Activated naive CD8-positive, alpha-beta T cell treated with anti-CD3 and anti-CD28 coated beads, Interleukin-2, amount 50 U/mL, for 16 hours (primary cell): ENCODE results near the gene COL20A1.

Experiments used
- DNase-seq: peaks from one replicate; pipeline ENCODE4 v3.0.0-alpha.2; 2020; ENCODE audit warnings: low read depth, low spot score

Gene COL20A1

DNA sequence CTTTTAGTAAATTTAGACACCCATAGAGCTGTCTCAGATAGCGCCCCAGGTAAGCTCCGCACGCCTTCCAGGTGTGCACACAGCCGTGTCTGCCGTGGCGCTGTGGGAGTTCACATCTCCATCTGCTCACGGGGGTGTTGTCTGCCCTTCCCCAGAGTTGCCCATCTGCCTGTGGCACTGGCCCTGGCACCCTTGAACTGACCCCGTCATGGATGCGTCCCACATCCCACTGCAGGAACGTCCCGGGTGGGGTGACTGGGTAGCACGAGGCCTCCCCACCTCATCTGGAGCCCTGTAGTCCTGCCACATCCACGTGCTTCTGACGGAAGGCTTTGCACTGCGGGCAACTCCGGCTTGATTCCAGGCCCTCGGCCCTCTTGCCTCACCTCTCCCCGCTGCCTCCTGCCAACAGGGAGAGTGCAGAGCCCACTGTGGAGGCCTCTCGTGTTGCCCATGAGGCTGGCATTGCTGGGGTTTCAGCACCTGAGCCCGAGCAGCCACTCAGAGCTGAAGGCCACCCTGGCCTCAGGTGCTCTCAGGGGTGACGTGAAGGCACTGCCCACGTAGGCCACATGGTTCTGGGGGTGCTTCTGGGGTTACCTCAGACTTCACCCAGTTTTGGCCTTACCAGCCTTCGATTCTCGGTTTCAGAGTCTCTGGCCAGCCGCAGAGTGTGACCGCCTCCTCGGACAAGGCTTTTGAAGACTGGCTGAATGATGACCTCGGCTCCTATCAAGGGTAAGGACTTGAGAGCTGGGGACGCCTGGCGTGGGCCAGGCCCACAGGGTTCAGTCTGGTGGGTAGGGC, 15.3 kb upstream of the COL20A1 start:
- no peak for DNase-seq

DNA sequence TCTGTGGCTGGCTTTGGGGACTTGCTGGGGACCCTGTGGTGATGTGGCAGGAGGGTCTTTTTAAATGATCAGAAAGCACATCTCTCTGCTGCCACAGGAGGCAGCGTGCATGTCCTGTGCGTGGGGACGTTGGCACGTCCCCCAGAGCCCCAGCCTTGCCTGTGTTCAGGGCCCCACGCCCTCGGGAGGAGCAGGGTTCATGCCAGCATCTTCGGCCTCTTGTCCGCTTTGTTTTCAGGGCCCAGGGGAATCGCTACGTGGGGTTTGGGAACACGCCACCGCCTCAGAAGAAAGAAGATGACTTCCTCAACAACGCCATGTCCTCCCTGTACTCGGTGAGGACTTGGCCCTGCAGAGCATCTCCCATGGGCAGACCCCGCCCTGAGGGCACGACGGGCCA, 14.3 kb upstream of the COL20A1 start:
- DNase-seq = no peak

DNA sequence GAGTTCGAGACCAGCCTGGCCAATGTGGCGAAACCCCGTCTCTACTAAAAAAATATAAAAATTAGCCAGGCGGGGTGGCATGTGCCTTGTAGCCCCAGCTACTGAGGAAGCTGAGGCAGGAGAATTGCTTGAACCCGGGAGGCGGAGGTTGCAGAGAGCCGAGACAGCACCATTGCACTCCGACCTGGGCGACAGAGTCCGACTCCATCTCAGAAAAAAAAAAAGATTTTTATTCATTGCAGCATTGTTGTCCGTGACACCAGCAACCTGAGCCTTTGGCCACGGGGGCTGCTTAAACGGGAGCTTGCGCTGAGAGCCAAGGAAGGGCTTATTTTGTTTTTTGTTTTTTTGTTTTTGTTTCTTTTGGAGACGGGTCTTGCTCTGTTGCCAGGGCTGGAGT, 13.1 kb upstream of the COL20A1 start:
- DNase-seq = no peak

DNA sequence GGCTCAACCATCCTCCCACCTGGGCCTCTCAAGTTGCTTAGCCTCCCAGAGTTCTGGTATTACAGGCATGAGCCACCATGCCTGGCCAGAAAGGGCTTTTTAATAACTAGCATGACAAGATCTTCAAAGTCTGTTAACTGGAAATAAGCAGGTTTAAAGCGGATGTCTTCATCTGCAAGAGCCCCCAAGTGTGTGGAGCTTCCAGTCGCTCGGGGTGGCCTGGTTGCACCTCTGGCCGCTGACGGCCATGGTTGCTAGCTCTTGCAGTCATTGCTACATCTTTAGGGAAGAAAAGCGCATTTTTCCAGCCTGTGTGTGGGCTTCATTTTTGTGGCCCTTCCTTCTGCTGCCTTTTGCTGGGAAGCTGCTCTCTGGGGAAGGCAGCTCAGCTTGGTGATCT, 12.6 kb upstream of the COL20A1 start:
- DNase-seq = no peak

DNA sequence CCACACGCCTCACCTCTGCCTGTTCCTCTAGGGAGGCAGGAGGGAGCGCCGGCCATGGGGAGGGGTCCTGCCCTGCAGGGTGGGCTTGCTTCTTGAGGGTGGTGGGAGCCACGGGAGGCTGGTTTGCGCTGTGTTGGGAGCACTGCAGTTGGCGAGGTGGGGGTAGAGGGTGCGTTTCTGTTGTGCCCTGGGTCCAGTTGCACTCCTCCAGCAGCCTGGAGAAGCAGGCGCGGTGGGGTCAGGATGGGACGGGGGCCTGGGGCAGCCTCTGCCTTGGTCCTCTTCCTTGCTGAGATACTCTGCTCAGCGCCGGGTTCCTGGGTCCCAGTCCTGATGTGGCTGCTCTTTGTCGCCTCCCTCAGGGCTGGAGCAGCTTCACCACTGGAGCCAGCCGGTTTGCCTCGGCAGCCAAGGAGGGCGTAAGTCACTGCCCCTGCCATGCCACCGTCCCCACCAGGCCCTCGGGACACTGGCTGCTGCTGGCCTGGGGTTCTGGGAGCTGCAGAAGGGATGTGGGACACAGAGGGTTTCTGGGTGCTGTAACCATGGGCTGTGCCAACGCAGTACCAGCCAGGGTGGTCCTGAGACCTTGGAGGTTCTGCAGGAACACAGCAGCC, 11.9 kb upstream of the COL20A1 start:
- no peak for DNase-seq

DNA sequence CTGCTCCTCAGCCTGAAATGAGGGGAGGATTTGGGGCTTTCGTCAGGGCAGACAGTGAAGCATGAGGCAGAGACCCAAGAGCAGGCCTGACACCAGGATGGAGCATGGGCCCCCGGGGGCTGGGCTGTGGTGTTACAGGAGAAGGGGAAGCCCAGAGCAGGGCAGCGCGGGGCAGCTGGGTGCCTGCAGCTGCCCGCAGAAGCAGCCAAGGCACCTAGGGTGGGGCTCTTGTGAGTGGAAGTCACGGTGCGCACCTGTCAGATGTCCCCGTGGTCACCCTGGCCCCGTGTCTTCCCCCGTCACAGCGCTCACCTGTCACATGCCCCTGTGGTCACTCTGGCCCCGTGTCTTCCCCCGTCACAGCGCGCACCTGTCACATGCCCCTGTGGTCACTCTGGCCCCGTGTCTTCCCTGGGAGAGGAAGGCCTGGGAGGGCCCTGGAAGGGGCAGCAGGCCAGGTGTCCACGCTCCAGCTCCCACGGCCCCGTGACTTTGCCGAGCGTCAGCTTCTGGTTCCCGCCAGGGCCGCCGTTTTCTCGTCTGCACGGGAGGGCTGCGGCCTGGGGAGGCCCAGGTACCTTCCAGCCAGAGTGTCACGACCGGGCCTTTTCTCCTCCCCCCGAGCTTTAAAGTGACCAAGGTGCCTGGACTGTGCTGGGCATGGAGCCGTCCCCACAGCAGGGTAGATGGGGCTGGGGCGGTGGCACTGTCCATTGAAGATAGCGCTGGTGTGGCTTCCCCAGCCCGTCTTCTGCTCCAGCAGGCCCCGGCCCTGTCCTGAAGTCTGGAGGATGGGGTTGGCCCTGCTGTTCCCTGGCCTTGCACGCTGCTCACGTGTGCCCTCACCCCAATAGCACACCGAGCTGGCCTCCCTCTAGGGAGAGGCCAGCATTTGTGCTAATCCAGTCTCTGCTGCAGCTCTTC, 11.0 kb upstream of the COL20A1 start:
- DNase-seq = no peak

DNA sequence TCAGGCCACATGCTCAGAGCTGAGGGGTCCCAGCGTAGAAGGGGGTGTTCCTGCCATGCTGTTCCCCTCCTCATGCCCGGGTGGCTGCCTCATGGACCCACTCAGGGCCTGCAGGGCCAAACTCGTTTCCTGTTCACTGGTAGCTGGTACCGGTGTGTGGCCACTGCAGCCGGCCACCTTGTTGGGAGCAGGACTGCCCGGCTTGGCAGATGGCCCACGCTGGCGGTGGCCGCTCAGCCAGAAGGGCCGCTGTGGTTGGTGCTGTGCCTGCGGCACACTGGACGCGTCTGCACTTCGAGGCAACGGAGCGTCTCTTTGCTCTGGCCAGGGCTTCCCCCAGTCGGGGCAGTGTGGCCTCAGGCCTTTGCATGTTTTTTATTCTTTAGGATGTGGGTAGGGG, 10.0 kb upstream of the COL20A1 start:
- no peak for DNase-seq

DNA sequence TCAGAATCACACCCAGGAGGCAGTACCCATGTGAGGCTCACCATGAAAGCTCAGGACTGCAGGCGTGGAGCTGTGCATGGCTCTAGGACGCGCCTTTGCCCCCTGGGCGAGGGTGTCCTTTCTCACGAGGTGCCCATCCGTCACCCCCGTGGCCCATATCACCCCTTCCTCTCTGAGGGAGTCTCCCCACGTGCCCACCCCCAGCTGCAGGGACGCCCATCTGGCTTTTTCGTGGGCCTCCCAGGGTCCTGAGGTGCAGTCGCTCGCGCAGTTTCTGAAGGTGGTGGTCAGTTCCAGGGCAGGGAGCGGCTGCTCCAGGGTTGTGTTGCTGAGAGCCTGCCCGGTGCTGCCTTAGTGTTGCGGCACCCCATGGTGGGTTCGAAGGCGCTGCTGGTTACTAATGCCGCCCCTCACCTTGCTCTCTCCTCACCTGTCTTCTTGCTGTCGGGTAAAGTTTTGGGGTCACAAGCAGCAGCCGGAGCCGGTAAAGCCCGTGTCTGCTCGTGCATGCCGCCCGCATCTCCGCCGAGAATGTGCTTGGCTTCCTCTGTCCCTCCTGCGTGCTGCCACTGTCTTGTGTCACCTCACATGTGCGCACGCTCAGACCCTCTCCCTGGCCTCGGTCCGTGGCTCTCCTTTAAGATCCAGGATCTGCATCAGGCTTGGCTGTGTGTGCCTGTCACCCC, 9.4 kb upstream of the COL20A1 start:
- no peak for DNase-seq

DNA sequence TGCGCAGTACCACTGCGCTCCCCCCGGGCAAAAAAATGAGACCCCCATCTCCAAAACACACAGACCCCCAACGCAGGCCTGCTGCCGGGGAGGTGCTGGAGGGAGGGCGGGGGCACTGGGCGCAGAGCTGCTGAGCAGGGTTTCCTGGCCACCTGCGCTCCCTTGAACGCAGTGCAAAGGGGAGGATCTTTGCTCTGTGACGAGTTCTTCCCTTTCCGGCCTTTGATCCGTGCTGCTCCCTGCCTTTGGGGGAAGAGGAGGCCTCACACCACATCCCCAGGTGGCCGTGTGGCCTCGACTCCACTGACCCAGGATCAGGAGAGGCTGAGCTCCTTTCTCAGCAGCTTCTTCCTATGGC, 8.9 kb upstream of the COL20A1 start:
- no peak for DNase-seq

DNA sequence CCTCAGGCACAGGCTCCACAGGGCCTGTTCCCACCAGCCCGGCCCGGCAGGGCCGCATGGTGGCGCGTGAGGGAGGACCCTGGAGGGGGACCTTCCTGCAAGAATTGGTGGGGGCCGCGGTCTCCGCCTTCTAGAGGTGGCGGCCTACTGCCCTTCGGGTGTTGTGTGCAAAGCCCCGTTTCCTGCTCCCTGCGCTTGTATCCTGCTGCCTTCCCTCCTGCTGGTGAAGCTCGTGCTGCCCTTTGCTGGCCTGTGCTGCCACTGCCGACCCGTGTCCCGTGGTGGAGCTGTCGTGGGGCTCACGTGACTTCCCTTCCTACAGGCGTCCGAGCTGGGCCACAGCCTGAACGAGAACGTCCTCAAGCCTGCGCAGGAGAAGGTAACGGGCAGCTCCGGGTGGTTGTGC, 8.4 kb upstream of the COL20A1 start:
- no peak for DNase-seq

DNA sequence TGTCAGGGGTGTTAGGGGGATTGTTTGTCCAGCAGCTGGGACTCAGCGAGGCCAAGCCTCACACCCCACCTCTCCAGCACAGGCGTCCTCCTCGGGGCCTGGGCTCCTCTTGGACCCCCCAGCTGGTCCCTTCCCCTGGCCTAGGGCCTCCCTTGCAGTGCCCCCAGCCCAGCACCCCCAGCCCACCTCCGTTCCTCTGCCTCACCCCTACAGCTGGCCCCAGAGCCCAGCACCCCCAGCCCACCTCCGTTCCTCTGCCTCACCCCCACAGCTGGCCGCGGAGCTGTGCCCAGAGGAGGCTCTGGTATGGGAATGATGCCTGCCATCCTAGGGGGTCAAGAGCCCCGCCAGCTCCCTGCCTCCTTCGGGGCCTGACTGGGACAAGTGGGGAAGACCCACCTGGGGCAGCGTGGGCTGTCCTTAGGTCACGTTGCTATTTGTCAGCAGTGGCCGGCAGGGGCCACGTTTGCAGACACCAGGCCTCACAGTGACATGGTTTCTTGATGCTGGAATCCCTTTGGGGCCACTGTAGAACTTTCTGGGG, 7.9 kb upstream of the COL20A1 start:
- DNase-seq = no peak

DNA sequence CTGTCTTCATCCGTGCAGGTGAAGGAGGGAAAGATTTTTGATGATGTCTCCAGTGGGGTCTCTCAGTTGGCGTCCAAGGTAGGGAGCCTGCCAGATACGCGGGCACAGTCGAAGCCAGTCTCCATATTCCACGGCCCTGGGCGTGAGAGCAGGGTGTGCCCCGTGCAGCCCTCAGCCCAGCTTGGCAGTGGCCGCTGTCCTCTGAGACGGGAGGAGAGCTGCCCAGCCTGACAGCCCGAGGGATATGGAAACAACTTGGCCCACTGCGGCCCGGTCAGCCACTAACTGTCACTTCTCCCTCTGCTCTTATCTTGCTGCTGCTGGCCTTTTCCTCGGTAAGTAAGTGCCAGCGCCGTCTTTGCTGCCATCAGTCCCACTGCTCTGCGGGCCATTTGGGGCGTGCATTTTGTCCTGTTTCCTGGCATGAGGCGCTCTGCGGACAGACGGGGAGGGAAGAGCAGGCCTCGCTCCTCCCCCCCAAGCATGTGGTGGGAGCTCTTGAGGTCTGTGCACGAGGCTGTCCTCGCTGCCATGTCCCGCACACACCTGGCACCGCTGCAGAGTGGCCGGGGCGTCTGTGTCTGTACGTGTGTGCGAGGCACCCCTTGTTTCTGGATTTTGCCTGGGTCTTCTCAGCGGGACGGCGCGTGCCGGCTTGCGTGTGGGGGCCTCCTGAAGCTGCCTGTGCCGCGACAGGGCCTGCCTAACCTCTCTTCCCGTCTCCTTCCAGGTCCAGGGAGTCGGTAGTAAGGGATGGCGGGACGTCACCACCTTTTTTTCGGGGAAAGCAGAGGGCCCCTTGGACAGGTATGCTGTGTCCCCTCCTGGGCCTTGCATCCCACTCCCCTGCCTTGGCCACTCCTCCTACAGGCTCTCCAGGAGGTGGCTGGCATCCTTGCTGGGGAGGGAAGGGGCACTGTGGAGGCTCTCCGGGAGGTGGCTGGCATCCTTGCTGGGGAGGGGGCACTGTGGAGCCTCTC, 7.1 kb upstream of the COL20A1 start:
- DNase-seq = no peak

DNA sequence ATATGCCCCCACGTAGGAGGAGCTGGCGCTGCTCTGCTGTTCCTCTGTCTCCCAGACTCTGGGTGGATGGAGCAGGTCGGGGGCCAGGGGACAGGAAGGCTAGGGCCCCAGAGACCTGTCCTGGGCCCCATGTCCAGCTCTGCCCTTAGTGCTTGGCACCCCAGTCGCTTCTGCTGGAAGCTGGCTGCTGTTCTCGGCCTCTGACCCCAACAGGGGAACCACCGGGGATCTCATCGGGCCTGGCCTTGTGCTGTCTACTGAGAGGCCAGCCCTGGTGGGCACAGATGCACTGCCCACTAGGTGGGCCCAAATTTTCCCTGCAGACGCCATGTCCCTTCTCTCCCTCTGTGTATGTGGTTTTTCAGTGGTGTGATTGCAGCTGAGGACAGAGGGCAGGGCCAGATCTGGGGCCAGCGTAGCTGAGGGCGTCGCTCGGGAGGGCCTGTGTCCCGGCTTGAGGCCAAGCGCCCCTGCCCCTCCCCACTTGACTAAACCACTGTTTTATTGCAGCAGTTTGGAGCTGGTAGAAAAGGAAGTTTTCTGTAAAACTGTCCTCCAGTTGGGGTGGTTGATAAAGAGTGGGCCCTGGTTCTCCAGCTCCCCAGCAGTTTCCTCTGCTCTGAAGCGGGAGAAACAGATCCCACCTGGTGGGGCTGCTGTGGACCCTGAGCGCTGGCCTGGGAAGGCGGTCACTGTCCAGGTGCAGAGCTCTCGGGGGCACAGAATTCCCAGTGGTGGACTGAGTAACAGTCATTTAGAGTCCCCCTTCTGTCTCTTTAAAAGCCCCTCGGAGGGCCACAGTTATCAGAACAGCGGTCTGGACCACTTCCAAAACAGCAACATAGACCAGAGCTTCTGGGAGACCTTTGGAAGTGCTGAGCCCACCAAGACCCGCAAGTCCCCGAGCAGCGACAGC, 5.9 kb upstream of the COL20A1 start:
- DNase-seq = no peak

DNA sequence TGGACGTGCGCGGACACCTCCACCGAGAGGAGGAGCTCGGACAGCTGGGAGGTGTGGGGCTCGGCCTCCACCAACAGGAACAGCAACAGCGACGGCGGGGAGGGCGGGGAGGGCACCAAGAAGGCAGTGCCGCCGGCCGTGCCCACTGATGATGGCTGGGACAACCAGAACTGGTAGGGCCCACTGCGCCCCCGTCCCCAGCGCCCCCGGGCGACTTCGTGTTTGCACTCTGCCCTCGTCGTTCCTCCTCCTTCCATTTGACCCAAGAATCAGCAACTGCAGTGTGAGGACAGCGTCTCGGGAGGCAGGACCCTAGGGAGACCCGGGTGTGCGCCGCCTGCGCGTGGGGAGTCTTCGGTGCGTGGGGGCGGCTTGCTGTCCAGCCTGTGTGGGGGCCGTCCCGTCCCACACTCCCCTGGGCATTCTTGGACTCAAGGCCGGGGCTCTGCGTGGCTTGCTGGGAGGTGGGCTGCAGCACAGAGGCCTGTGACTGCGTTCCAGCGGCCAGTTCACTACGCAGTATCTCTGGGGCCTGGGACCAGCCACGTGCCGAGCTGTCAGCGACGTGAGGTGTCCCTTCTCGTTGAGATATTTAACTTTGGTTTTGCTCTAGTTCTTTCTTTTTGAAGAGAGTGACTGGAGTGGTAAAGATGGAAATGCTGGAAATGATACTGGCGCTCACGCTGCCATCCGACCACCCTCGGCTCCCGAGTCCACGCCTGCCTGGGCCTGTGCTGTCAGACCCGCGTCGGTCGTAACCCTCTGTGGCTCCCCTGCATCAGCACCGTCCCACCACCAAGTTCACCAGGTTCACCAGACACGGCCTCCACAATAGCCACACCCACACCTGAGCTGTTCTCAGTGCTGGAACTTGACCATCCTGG, 5.0 kb upstream of the COL20A1 start:
- DNase-seq = no peak

DNA sequence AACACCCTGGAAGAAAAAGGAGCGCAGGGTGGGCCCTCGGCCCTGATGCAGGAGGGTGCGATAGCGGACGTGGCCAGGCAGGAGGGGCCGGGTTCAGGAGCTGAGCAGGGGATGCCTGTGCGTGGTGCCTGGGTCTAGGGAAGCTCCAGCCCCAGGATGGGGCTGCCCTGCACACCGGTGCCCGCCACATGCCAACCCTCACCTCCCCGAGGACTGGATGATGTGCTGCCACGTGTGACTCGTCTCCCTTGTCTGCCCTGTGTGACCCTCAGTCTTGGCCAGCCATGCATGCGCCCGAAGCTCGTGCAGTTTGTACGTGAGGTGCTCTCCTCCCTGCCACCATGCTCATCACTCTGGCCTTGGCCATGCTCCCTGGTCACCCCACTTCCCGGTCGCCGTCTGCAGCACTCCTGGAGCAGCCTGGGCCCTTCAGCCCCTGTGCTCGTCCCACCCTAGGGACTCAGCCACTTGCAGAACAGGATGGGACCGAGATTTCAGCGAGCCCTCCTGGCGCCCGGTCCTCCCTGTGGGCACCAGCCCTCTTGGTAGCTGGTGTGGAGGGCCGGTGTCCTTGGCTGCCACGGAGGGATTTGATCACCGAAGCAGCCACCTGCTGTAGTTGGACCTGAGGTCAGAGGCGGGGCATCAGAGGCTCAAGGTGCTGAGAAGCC, 4.3 kb upstream of the COL20A1 start:
- no peak for DNase-seq

DNA sequence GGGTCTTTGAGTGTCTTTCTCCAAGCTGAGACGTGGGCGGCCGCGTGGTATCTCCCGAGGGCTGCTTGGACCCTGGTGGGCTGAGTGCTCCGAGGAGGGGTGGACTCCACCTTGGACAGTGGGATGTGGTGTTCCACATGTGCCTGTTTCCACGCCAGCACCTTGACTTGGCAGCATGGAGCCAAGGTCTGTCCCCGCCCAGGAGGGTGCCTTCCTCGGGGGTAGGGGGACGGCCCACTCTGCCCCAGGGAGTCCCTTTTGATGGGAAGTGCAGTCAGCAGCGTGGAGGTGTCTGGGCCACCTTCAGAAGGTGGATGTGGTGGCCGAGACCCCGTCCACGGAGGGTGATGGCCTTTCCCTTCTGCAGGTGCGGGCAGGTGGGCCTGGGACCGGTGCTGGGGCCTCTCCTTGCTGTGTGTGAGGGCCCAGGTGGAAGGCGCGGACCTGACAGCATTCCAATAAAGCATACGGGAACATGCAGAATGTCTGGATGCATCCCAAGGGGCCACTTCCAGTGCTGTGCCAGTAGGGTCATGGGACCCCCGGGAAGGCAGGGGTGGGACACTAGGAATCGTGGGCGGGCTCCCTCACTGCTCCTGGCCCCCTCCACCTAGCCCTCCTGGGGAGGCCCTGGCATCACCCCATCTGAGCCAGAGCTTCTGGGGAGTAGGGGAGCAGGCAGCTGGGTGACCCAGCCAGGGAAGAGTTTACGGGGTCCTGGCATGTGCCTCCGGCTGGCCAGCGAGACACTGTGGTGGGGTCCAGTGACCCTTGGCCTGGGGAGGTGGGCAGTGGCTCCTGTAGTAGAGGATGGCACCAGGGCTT, 3.5 kb upstream of the COL20A1 start:
- DNase-seq = no peak

DNA sequence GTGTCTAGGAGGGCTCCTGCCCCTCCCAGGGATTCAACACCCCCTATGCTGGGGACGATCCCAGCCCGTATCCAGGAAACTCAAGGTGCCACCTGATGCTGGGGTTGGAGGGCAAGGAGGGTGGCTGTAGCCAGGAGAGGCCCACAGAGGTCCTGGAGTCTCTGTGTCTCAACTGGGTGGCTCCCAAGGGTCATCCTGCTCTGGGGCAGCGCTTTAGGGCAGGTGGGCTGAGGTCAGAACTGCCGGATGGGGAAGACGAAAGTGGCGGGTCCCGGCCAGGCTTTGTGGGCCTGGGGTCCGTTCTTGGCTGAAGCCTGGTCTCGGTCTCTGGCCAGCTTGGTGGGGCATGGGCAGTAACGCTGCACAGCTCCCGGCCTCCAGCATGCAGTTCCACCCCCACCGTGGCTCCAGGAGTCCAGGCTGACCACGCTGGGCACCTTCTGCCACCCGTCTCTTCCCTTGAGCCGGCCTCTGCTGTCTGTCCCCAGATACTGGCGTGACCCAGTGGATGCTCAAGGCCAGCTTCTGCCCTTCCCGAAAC, 2.8 kb upstream of the COL20A1 start:
- no peak for DNase-seq
